Stimulated activated CD4-positive, alpha-beta T cell treated with anti-CD3 and anti-CD28 coated beads, Interleukin-2, amount 100 ng/mL, for 4 hours (primary cell): ENCODE measurements around the gene TRIO.
A peak's percentile ranks its signal among the peaks of the same experiment; 100 is the strongest.

Experiments
- DNase-seq: peaks from one replicate; pipeline ENCODE4 v3.0.0-alpha.2; 2020; ENCODE audit warnings: low read depth

TRIO gene

DNA sequence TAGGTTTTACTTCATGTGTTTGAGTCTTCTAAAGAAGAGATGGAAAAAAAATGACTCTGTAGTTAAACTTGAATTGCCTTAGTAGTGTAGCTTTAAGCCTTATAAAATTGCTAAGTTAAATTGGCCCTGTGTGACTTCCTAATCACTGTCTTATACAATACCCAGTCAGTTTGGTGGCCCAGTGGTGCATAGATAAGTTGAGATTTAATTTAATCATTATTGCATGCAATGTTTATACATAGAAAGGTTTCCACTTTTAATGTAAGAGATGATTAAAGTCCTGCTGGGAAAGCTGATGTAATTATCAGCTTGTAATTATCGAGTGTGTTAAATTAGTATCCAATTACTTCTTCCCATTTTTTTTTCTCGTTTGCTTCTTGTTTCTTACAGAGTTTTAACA, 187.1 kb downstream of the TRIO start:
- no peak for DNase-seq

- no peak for DNase-seq
These were observed 187.7 kb downstream of the TRIO start for GRCh38 chr5:14330729-14331385.

DNA sequence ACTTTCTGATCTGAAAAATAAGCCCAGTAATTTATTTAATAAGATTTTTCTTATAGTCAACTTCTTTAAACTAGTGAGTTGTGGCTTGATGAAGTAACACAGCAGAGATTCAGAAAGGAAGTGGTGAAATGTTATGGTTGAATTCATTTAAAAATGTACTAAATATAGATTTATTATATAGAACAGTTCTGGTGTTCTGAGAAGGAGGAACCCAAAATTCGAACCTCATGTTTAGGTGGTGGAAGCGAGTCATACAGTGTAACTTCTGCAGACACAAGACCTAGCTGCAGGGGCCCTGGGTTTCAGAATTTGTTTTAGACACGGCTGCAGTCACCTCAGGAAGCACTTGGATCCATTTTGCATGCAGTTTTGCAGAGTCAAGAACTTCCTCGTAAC, 188.2 kb downstream of the TRIO start:
- DNase-seq, result no peak

DNA sequence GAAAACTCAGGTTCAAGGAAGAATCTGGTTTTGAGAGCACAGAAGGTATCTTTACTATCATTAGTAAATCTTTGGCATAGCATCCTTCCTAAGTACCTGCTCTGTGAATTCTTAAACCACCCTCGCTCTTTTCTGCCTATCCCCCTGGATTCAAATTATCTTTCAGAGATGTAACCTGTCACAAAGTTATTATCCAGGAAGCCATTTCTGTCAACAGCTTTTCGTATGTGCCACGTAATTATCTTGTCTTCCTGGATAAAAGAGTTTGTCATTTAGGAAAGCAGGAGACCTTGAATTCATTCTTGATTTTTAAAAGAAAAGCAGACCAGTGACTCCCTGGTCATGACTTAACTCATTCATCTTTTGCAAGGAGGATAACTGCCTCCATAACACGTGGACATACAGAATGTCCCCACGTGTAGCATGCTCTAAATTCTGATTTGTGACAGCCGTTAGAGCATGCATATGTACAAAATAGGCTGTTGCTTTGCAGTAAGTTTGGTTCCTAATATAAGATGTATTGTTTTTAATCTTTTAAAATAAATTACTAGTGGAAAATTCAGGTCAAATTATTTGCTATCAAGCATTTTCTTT, 189.0 kb downstream of the TRIO start:
- DNase-seq, result no peak

- no peak for DNase-seq
These were observed 189.6 kb downstream of the TRIO start for GRCh38 chr5:14332746-14333145.

GRCh38 chr5:14337593-14337992, 194.5 kb downstream of the TRIO start:
- no peak for DNase-seq

DNA sequence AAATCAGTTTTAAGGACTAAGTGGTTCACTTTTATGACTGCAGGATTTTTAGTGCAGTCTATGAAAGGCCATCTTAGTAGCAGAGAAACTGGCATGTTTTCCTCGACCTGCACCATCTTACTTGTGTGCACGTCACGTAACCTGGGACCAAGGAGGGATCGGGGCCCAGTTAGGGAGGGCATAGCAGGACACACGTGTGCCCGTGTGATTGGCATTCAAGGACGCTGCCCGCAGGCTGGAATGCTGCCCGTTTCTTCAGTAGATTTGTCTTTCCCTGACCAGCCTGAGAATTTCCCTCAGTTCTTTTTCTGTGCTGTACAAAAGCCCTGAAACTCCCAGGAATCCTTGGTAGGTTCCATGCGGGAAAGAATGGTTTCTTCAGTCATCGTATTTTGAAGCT, 196.3 kb downstream of the TRIO start:
- no peak for DNase-seq

DNA sequence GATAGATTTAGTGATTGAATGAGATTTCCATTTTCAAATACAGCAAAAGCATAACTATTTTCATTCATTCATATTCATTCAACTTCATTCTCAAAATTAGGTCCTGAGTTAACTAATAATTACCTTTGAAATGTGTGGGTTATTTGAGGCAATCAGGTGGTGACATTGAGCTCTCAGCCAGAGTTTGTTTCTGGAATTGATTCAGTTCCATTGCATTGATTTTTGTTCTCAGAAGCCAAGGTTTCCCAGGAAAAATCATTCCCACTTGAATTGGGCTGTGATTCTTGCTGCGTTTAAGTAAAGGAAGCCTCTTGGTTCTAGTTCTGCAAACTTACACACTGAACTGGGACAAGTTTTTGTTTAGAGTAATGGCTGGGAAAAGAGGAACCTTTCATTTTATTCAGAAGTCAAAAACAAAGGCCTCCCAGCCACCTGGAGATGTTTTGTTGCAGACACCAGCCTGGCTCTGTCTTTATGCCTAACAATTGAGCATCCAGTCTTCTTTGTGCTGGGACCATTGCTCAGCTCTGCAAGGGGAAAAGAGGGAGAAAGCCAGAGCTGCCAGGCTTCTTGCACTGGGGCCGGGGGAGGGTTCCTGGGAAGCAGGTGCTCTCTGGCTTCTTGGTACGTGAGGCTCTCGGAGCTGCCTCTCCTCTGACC, 198.6 kb downstream of the TRIO start:
- no peak for DNase-seq

GRCh38 chr5:14342306-14342705, 199.2 kb downstream of the TRIO start:
- DNase-seq, result no peak

DNA sequence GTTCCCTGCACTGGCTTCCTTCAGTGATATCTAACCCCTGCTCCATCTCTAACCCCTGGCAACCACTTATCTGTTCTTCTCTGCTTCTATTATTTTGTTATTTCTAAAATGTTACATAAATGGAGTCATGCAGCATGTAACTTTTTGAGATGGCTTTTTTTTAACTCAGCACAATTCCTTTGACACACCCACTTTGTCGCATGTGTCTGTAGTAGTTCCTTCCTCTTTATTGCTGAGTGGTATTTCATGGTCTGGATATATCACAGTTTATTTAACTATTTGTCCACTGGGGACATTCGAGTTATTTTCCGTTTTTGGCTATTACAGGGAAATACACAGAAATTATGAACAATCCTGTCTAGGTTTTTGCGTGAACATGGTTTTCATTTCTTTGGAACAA, 200.2 kb downstream of the TRIO start:
- DNase-seq, result no peak

DNA sequence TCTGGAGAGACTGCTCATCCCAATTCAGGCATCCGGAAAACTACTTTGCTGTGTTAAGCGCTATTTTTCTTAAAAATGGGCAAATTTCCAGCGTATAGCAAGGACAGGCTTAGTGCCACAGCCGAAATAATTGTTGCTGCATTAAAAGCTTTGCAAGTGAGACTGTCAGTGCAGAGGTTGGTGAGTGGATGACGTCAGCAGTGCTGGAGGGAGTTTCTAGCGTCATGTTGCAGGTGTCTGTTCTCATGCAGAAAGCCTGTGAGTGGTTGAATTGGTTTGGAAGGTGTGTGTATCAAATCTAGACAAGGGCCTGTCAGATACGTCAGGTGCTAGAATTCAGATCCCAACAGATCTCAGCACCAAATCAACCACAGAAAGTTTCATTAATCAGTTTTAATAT, 204.4 kb downstream of the TRIO start:
- DNase-seq, result no peak

GRCh38 chr5:14348142-14348541, 205.0 kb downstream of the TRIO start:
- DNase-seq, result no peak

GRCh38 chr5:14349029-14349428, 205.9 kb downstream of the TRIO start:
- no peak for DNase-seq

DNA sequence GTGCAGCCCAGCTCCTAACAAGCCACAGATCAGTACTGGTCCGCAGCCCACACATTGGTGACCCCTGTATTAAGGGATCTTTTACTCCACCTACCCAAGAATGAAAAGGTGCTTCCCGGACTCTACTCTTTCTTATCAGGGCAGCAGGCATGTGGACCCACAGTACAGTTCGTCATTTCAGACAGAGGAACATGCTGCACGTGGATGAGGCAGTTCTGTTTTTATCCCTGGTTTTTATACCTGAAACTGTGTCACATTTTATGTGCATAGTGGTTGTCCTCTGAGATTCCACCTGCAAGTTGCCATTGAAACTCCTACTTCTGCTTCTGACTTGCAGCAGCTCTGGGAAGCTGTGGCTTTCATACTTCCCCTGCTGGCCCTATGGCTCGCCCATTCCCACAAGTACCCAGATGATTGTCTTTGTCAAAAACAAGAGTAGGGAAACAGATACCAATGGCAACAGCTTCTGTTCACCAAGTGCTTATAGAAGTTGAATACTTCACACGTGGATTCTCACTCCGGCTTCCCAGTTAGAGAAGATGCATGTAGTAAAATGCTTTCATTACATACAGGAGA, 208.0 kb downstream of the TRIO start:
- no peak for DNase-seq

DNA sequence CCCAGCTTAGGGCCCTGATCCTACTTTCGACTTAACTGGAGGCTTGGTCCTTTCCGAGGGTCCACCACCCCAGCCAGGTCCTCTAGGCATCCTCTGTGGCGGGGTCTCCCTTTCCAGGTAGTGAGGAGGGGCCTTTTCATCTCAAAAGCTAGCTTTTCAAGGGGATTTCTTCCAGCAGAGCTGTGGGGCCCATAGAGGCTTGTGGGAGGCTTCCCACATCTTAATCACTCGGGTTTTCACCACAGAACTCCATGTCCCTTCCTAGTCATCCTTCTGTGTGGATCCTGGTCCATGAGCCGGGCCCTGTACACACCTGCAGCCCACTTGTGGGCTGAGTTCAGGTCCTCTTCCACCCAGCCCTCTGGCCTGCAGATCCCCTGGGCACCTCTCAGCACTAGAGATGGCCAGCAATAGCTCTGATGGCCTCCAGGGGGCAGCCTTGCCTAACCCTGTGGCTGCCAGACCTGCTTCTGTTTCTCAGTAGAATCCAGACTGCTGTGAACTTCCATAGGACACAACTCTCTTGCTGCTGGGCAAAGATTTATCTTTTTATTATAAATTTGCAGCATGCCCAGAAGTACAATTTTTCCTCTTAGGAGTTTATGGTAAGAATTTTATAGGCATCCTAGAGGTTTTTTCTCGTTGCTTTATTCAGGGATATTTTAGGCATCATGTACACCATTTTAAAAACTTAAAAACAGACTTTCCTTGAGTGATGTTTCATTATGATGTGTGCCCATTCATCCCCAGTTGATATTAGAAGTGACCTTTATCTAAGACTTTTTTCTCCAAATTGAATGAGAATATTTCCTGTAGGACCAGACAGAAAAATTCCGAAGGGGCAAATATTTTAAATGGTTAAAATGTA, 208.9 kb downstream of the TRIO start:
- peak; percentile 29 for DNase-seq

- no peak for DNase-seq
These were observed 210.8 kb downstream of the TRIO start for GRCh38 chr5:14353726-14354474.

DNA sequence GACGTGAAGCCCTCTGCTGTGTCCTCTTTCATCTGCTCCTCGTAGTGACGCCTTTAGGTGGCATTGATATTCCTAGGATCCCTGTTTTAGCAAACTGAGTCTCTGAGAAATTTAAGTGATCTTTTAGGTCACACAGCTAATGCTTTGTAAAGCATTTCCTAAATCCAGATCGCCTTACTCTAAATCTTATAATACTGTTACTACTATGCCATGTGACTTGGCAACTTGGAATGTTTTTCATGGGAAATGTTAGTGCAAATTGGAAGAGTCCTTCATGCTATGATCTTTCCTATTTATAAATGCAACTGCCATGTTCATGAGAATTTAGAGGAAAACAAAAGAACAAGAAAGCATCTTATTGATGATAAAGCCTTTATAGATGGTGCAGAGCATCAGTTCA, 212.2 kb downstream of the TRIO start:
- DNase-seq, result no peak

DNA sequence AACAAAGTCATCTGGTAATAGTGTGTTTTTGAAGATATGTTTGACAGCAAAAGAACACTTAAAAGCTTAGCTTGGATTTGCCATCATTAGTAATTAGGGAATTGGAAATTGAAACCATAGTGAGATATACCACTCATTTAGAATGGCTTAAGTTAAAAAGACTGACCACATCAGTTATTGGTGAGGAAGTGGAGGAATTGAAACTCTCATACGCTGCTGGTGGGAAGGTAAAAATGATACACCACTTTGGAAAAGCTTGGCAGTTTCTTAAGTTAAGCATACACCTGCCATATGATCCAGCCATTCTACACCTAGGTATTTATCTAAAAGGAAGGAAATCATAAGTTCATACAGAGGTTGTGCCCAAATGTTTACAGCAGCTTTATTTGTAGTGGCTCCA, 213.2 kb downstream of the TRIO start:
- no peak for DNase-seq

GRCh38 chr5:14357441-14357840, 214.3 kb downstream of the TRIO start:
- DNase-seq, result no peak

DNA sequence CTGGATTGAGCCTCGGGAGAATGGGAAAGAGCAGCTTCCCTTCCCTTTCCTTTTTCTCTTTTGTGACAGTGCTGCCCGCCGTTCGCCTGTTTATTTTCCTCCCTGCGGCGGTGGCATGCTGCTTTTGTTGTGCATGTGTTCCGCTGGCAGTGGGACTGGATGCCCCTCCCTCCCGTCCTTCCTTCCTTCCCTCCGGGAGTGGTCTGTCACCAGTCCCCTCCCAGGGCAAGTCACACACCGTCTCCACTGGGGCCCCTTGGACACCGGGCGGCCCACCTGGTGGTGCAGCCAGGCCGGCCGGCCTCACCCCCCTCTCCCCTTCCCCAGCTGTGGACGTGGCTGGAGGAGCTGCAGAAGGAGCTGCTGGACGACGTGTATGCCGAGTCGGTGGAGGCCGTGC, 214.7 kb downstream of the TRIO start:
- DNase-seq, result no peak

DNA sequence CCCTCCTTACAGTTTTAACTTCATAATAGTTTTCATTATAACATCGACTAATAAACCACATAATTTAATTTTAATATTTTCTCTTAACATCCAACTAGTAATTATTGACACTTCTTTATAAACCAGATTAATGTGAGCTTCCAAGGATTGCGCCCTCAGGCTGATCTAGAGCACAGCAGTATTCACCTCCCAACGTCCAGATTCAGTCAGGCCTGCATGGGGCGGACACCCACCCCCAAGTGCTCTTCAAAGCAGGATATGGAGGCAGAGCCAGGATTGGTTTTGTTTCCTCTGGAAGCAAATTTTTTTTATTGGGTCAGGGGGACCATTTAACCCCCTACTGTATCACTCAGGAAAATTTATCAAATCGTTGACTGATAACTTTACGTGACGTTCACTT, 215.4 kb downstream of the TRIO start:
- no peak for DNase-seq
